Upper lobe of left lung (tissue), 6 donors: ENCODE data around the gene CCR5. TPM values are rescaled to one million over a fixed set of nuclear protein-coding genes. Genes with fewer than 3 reads are reported as not detected.

Source experiments
- ATAC-seq, 2 donors: fragments of 200-7000 bp; cut with Tn5 transposase; one replicate each; pipeline ENCODE4 v1.9.1; 2022; ENCODE audit warnings: mild to moderate bottlenecking in 2 of 2, moderate library complexity in 2 of 2; ENCODE audit not compliant: low FRiP score in 2 of 2
- DNase-seq, 2 donors: peaks; one replicate each; pipeline ENCODE4 v3.0.0-alpha.2; 2019 to 2020
- H3K27ac ChIP-seq, 4 donors: fragments of 200-600 bp; sonication (generic); one replicate each; pipeline ENCODE4 v1.5.1; 2016 to 2019
- H3K27me3 ChIP-seq, 4 donors: fragments of 200-600 bp; sonication (generic); one replicate each; pipeline ENCODE4 v1.5.1; 2017 to 2019
- H3K36me3 ChIP-seq, 4 donors: fragments of 200-600 bp; sonication (generic); one replicate each; pipeline ENCODE4 v1.5.1; 2016 to 2019
- H3K4me1 ChIP-seq, 4 donors: fragments of 200-600 bp; sonication (generic); one replicate each; pipeline ENCODE4 v1.5.1; 2018 to 2019
- H3K4me3 ChIP-seq, 4 donors: fragments of 200-600 bp; sonication (generic); one replicate each; pipeline ENCODE4 v1.5.1; 2017 to 2019; ENCODE audit warnings: mild to moderate bottlenecking in 2 of 4, moderate library complexity in 1 of 4
- H3K9me3 ChIP-seq, 4 donors: fragments of 200-600 bp; sonication (generic); one replicate each; pipeline ENCODE4 v1.5.1; 2018 to 2019
- EP300 ChIP-seq, 4 donors: sonication (generic); formaldehyde crosslinking; IDR thresholded peaks; one replicate each; pipeline ENCODE4 v1.5.1; 2017; ENCODE audit warnings: antibody characterized with exemption in 4 of 4, control low read depth in 2 of 4
- POLR2A ChIP-seq, 4 donors: fragments of 450-650 bp; IDR thresholded peaks; one replicate each; pipeline ENCODE4 v1.5.1; 2016 to 2017; ENCODE audit warnings: antibody characterized with exemption in 4 of 4, mild to moderate bottlenecking in 2 of 4
- POLR2AphosphoS5 ChIP-seq, 2 donors: sonication (generic); formaldehyde crosslinking; IDR thresholded peaks; one replicate each; pipeline ENCODE4 v1.5.1; 2017; ENCODE audit warnings: antibody characterized with exemption in 2 of 2
- WGBS, 2 donors: methylation state at CpG; one replicate each; pipeline ENCODE4 v1.1.5; 2017 to 2018; 5-methylcytosine and 5-hydroxymethylcytosine counted together
- total RNA-seq, 6 donors: library from RNA; depleted of rRNA in 4 of 6; stranded (reverse); fragments of >200 nt in 4 of 6; gene quantifications; one replicate each; pipeline versions ENCODE4 v1.1.0 to v1.2.1, GENCODE V29; 2016 to 2021
- TF ChIP-seq, protein P1 (sequence below), 6 experiments: fragments of 450-650 bp in 4 of 6; fragments of 200-600 bp in 2 of 6; sonication (generic) in 2 of 6; IDR thresholded peaks; one replicate each; pipeline ENCODE4 v1.5.1; 2016 to 2019; ENCODE audit warnings: antibody characterized with exemption in 6 of 6
- donor health status: DM: no; HTN: no; CAD: no; lungs with moderate emphysema.
- donor health status: DM: no; HTN: yes; CAD: no; lungs with severe emphysema.

Gene CCR5
- total RNA-seq, 6 donors from 2014 or later: 0.33 to 8.6 (median 3.1) TPM

GRCh38 chr3:46423588-46423987, 52.8 kb downstream of the CCR5 start:
- DNase-seq (no peak), ATAC-seq (no peak)
- H3K27ac ChIP-seq: no peak overlapping the region
- no peak overlapping the region for H3K4me3 ChIP-seq
- no peaks in the 10 kb centered on the region for H3K9me3 ChIP-seq
- TF ChIP-seq POLR2A (IDR thresholded peaks at IDR 0.05) (no peak), POLR2AphosphoS5 (IDR thresholded peaks at IDR 0.05) (no peak), EP300 (IDR thresholded peaks at IDR 0.05) (no peak)
- TF ChIP-seq, protein P1, sequence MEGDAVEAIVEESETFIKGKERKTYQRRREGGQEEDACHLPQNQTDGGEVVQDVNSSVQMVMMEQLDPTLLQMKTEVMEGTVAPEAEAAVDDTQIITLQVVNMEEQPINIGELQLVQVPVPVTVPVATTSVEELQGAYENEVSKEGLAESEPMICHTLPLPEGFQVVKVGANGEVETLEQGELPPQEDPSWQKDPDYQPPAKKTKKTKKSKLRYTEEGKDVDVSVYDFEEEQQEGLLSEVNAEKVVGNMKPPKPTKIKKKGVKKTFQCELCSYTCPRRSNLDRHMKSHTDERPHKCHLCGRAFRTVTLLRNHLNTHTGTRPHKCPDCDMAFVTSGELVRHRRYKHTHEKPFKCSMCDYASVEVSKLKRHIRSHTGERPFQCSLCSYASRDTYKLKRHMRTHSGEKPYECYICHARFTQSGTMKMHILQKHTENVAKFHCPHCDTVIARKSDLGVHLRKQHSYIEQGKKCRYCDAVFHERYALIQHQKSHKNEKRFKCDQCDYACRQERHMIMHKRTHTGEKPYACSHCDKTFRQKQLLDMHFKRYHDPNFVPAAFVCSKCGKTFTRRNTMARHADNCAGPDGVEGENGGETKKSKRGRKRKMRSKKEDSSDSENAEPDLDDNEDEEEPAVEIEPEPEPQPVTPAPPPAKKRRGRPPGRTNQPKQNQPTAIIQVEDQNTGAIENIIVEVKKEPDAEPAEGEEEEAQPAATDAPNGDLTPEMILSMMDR (IDR thresholded peaks at IDR 0.05): no peak
- 68 to 95% methylated on average over 5 of the region's 5 CpGs for WGBS, 2 donors
- H3K36me3 ChIP-seq: no peaks in the 10 kb centered on the region
- no peaks in the 10 kb centered on the region for H3K27me3 ChIP-seq
- peaks cover 4 to 9% (median 6%) of the 10 kb centered on the region in 4 donors for H3K4me1 ChIP-seq

Other genes with a start within 250 kb of the CCR5 start
- 10 to 100 TPM in 4 of 6 donors, 1 to 10 TPM in 2; 8.0 to 52.2 (median 17.8) TPM for gene CCR1, start 162.6 kb upstream of the CCR5 start, total RNA-seq
- under 1 TPM in 1 of 6 donors, not detected in 5; 0.13 TPM for gene CCR3, start 128.5 kb upstream of the CCR5 start, total RNA-seq
- 10 to 100 TPM in 1 of 6 donors, 1 to 10 TPM in 5; 2.1 to 27.8 (median 6.6) TPM for gene CCR2, start 16.8 kb upstream of the CCR5 start, total RNA-seq
- 10 to 100 TPM in 4 of 6 donors, 1 to 10 TPM in 2; 4.2 to 25.5 (median 13.7) TPM for gene CCRL2, start 36.3 kb downstream of the CCR5 start, total RNA-seq
- 10 to 100 TPM in 3 of 6 donors, 1 to 10 TPM in 3; 3.3 to 85.9 (median 12.5) TPM for gene LTF, start 94.0 kb downstream of the CCR5 start, total RNA-seq
- not detected for gene RTP3, start 127.0 kb downstream of the CCR5 start, total RNA-seq
- 1 to 10 TPM; 1.1 to 4.2 (median 1.5) TPM for gene LRRC2, start 195.4 kb downstream of the CCR5 start, total RNA-seq
- not detected for gene FAM240A, start 241.6 kb downstream of the CCR5 start, total RNA-seq